ENCODE data around the gene ERI3. TPM values are rescaled to one million over a fixed set of nuclear protein-coding genes. Genes with fewer than 3 reads are reported as not detected.
"Not testable (repeated sequence)": the region's sequence is repeated elsewhere in the genome, so short reads cannot be mapped to it uniquely, and the experiment has no call there.

The ERI3 gene
- total RNA-seq, 2 donors from 2014 or later = 33.2 to 36.0 TPM

- H3K36me3 Mint-ChIP-seq = peaks cover 11% of the 10 kb centered on the region
- peaks cover 44 to 54% of the 10 kb centered on the region in 2 donors for H3K4me1 Mint-ChIP-seq (ENCODE audit: low read depth in 2 of 2)
- ATAC-seq (peak; percentile 90 to 91), DNase-seq (ENCODE audit: low spot score) (peak; percentile 88)
- no peaks in the 10 kb centered on the region for H3K27me3 Mint-ChIP-seq
- H3K27ac Mint-ChIP-seq = peak within 1 kb of the TSS; percentile 93 to 94
- no peaks in the 10 kb centered on the region for H3K9me3 Mint-ChIP-seq
- peak within 1 kb of the TSS; percentile 97 for H3K4me3 Mint-ChIP-seq
Measured at GRCh38 chr1:44213222-44214112, 141.6 kb downstream of the ERI3 start, which contains the start of gene DMAP1. Gene DMAP1 (plus strand): TSS chr1:44213471. CDS start chr1:44213754, 283 bp downstream.

GRCh38 chr1:44212355-44213221 is 142.5 kb downstream of the ERI3 start:
- H3K27ac Mint-ChIP-seq = peak overlapping the region; percentile 93 to 94
- ATAC-seq (peak; percentile 67 to 74), DNase-seq (ENCODE audit: low spot score) (peak; percentile 68)
- H3K4me1 Mint-ChIP-seq (ENCODE audit: low read depth in 2 of 2) = peaks cover 39 to 54% of the 10 kb centered on the region in 2 donors
- peak overlapping the region; percentile 97 for H3K4me3 Mint-ChIP-seq
- H3K9me3 Mint-ChIP-seq = no peaks in the 10 kb centered on the region
- H3K27me3 Mint-ChIP-seq = no peaks in the 10 kb centered on the region
- H3K36me3 Mint-ChIP-seq = peaks cover 11% of the 10 kb centered on the region

GRCh38 chr1:44210595-44210994 is 144.5 kb downstream of the ERI3 start:
- H3K27me3 Mint-ChIP-seq = no peaks in the 10 kb centered on the region
- H3K4me1 Mint-ChIP-seq (ENCODE audit: low read depth in 2 of 2) = peaks cover 27 to 40% of the 10 kb centered on the region in 2 donors
- H3K9me3 Mint-ChIP-seq = no peaks in the 10 kb centered on the region
- ATAC-seq = no peak
- no peak overlapping the region for H3K4me3 Mint-ChIP-seq
- peaks cover 6% of the 10 kb centered on the region for H3K36me3 Mint-ChIP-seq
- no peak for DNase-seq (ENCODE audit: low spot score)
- H3K27ac Mint-ChIP-seq = no peak overlapping the region

- Mint-ChIP-seq H3K4me3 (no peak overlapping the region), H3K27ac (no peak overlapping the region), H3K27me3 (peaks cover 0 to 2% of the 10 kb centered on the region in 2 donors), H3K9me3 (no peaks in the 10 kb centered on the region), H3K4me1 (ENCODE audit: low read depth in 2 of 2) (peaks cover 11 to 16% of the 10 kb centered on the region in 2 donors), H3K36me3 (no peaks in the 10 kb centered on the region)
- no peak for DNase-seq (ENCODE audit: low spot score)
- no peak for ATAC-seq
Measured at GRCh38 chr1:44208226-44208625, 146.8 kb downstream of the ERI3 start.

GRCh38 chr1:44206545-44206944 is 148.5 kb downstream of the ERI3 start:
- not testable (repeated sequence) for H3K9me3 Mint-ChIP-seq; H3K36me3 Mint-ChIP-seq; H3K4me1 Mint-ChIP-seq (ENCODE audit: low read depth in 2 of 2); DNase-seq (ENCODE audit: low spot score); H3K27me3 Mint-ChIP-seq; ATAC-seq; H3K4me3 Mint-ChIP-seq; H3K27ac Mint-ChIP-seq

- ATAC-seq (no peak), DNase-seq (ENCODE audit: low spot score) (no peak)
- H3K36me3 Mint-ChIP-seq = no peaks in the 10 kb centered on the region
- no peak overlapping the region for H3K27ac Mint-ChIP-seq
- peaks cover 0 to 2% of the 10 kb centered on the region in 2 donors for H3K27me3 Mint-ChIP-seq
- no peaks in the 10 kb centered on the region for H3K9me3 Mint-ChIP-seq
- H3K4me3 Mint-ChIP-seq = no peak overlapping the region
- no peaks in the 10 kb centered on the region for H3K4me1 Mint-ChIP-seq (ENCODE audit: low read depth in 2 of 2)
Measured at GRCh38 chr1:44200336-44200735, 154.7 kb downstream of the ERI3 start.

- Mint-ChIP-seq H3K9me3 (no peaks in the 10 kb centered on the region), H3K4me3 (no peak overlapping the region), H3K27ac (no peak overlapping the region), H3K36me3 (peaks cover 6% of the 10 kb centered on the region), H3K27me3 (peaks cover 9 to 14% of the 10 kb centered on the region in 2 donors), H3K4me1 (ENCODE audit: low read depth in 2 of 2) (no peaks in the 10 kb centered on the region)
- DNase-seq (ENCODE audit: low spot score) = no peak
- ATAC-seq = no peak
Measured at GRCh38 chr1:44174630-44175029, 180.4 kb downstream of the ERI3 start.

Other genes with a start within 250 kb of the ERI3 start
- gene KLF17, start 236.4 kb downstream of the ERI3 start, total RNA-seq = not detected
- gene KLF18, start 213.6 kb downstream of the ERI3 start, total RNA-seq = not detected
- gene DMAP1, start 141.8 kb downstream of the ERI3 start, total RNA-seq = 10 to 100 TPM; 36.9 to 52.2 TPM
- 10 to 100 TPM; 66.0 to 71.2 TPM for gene RNF220, start 50.0 kb upstream of the ERI3 start, total RNA-seq